Endothelial cell of umbilical vein (primary cell): Measurements from ENCODE around the gene TTLL4.

ENCODE experiments used
- EZH2 ChIP-seq: IDR thresholded peaks from 2 replicates; pipeline ENCODE4 v1.6.1; 2012; ENCODE audit warnings: borderline replicate concordance, low read depth, mild to moderate bottlenecking, moderate library complexity, low read length, inconsistent platforms; ENCODE audit not compliant: severe bottlenecking
- MYC ChIP-seq: IDR thresholded peaks from one replicate; pipeline ENCODE4 v1.6.1; 2011; ENCODE audit warnings: mild to moderate bottlenecking, low read depth, low read length
- POLR2A ChIP-seq: IDR thresholded peaks from 2 replicates; pipeline ENCODE4 v1.6.1; 2012; ENCODE audit warnings: low read depth, mild to moderate bottlenecking, control low read depth, low read length
- POLR2AphosphoS5 ChIP-seq: IDR thresholded peaks from 2 replicates; pipeline ENCODE4 v1.6.1; 2012; ENCODE audit warnings: low read depth, mild to moderate bottlenecking, control low read depth, low read length, moderate library complexity; ENCODE audit not compliant: insufficient read depth
- TF ChIP-seq, protein P1 (sequence below), 2 donors: IDR thresholded peaks; 1 replicate in 1 of 2; 2 replicates in 1 of 2; pipeline ENCODE4 v1.5.1; 2011; ENCODE audit warnings: low read length in 2 of 2, mild to moderate bottlenecking in 2 of 2, moderate library complexity in 2 of 2, control low read depth in 1 of 2, inconsistent platforms in 1 of 2, low read depth in 1 of 2; ENCODE audit not compliant: insufficient read depth in 1 of 2; ENCODE audit errors: extremely low read depth in 1 of 2

DNA sequence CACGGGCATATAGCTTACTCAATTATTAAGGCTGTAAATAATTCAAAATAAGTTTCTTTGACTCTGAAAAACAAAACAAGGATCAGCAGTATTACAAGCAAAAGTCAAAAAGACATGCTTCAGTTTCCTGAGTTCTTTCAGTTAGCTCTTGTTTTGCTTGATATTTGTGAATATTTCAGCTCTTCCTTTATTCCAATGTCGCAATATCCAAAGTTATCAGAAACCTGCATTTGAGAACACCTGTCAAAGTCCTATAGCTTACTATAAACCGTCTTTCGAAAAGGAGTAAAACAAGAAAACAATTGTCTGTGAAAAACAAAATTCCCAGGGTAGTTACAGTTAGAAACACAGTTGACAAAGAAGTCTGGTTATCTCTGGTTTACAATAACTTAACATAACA lies 86.1 kb downstream of the TTLL4 start:
- TF ChIP-seq, protein P1, sequence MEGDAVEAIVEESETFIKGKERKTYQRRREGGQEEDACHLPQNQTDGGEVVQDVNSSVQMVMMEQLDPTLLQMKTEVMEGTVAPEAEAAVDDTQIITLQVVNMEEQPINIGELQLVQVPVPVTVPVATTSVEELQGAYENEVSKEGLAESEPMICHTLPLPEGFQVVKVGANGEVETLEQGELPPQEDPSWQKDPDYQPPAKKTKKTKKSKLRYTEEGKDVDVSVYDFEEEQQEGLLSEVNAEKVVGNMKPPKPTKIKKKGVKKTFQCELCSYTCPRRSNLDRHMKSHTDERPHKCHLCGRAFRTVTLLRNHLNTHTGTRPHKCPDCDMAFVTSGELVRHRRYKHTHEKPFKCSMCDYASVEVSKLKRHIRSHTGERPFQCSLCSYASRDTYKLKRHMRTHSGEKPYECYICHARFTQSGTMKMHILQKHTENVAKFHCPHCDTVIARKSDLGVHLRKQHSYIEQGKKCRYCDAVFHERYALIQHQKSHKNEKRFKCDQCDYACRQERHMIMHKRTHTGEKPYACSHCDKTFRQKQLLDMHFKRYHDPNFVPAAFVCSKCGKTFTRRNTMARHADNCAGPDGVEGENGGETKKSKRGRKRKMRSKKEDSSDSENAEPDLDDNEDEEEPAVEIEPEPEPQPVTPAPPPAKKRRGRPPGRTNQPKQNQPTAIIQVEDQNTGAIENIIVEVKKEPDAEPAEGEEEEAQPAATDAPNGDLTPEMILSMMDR (IDR thresholded peaks at IDR 0.05; ENCODE audit: extremely low read depth in 1 of 2, insufficient read depth in 1 of 2, low read depth in 1 of 2, low read length in 2 of 2): no peak
- TF ChIP-seq EZH2 (no peak), MYC (no peak), POLR2A (no peak), POLR2AphosphoS5 (no peak)
